Activated naive CD4-positive, alpha-beta T cell treated with anti-CD3 and anti-CD28 coated beads, Interleukin-2, amount 50 U/mL, for 24 hours (primary cell): ENCODE data around the gene TGFB1I1.
"Not testable (repeated sequence)": the region's sequence is repeated elsewhere in the genome, so short reads cannot be mapped to it uniquely, and the experiment has no call there.

Source experiments
- H3K27ac Mint-ChIP-seq: one replicate; pipeline ENCODE4 v1.8.0; 2021; ENCODE audit warnings: mild to moderate bottlenecking, mixed read lengths
- H3K27me3 Mint-ChIP-seq: one replicate; pipeline ENCODE4 v1.8.0; 2021; ENCODE audit warnings: mixed read lengths
- H3K36me3 Mint-ChIP-seq: one replicate; pipeline ENCODE4 v1.8.0; 2021; ENCODE audit warnings: mixed read lengths
- H3K4me1 Mint-ChIP-seq: one replicate; pipeline ENCODE4 v1.8.0; 2021; ENCODE audit warnings: mixed read lengths
- H3K4me3 Mint-ChIP-seq: one replicate; pipeline ENCODE4 v1.8.0; 2021; ENCODE audit warnings: mild to moderate bottlenecking, mixed read lengths
- H3K9me3 Mint-ChIP-seq: one replicate; pipeline ENCODE4 v1.8.0; 2021; ENCODE audit warnings: mixed read lengths

Gene TGFB1I1

GRCh38 chr16:31440516-31441184, 31.3 kb upstream of the TGFB1I1 start:
- Mint-ChIP-seq H3K4me1 (peaks cover 10% of the 10 kb centered on the region), H3K27ac (no peak overlapping the region), H3K4me3 (no peak overlapping the region), H3K27me3 (no peaks in the 10 kb centered on the region), H3K9me3 (no peaks in the 10 kb centered on the region), H3K36me3 (no peaks in the 10 kb centered on the region)

- H3K4me3 Mint-ChIP-seq = peak overlapping the region; percentile 81
- H3K27ac Mint-ChIP-seq = peak overlapping the region; percentile 83
- H3K36me3 Mint-ChIP-seq = no peaks in the 10 kb centered on the region
- no peaks in the 10 kb centered on the region for H3K9me3 Mint-ChIP-seq
- peaks cover 10% of the 10 kb centered on the region for H3K4me1 Mint-ChIP-seq
- no peaks in the 10 kb centered on the region for H3K27me3 Mint-ChIP-seq
These were observed 30.0 kb upstream of the TGFB1I1 start for GRCh38 chr16:31441956-31442355.

DNA sequence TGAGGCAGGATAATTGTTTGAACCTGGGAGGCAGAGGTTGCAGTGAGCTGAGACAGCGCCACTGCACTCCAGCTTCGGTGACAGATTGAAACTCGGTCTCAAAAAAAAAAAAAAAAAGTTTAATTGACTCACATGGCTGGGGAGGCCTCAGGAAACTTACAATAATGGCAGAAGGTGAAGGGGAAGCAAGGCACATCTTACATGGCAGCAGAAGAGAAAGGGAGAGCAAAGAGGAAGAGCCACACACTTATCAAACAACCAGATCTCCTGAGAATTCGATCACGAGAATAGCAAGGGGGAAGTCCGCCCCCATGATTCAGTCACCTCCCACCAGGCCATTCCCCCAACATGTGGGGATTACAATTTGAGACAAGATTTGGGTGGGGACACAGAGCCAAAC, 26.0 kb upstream of the TGFB1I1 start:
- H3K27me3 Mint-ChIP-seq, H3K9me3 Mint-ChIP-seq, H3K36me3 Mint-ChIP-seq, H3K4me3 Mint-ChIP-seq, H3K27ac Mint-ChIP-seq: not testable (repeated sequence)
- peaks cover 12% of the 10 kb centered on the region for H3K4me1 Mint-ChIP-seq

DNA sequence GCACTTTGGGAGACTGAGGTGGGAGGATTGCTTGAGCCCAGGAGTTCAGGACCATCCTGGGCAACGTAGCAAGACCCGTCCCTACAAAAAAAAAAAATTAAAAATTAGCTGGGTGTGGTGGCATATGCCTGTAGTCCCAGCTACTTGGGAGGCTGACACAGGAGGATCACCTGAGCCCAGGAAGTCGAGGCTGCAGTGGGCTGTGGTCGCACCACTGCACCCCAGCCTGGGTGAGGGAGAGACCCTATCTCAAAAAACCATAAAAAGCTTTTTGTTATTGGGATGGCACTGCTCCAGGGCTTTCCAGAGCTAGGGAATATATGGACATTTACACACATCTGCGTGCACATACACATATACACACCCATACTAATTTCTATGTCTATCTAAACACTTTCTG, 20.8 kb upstream of the TGFB1I1 start:
- H3K36me3 Mint-ChIP-seq = no peaks in the 10 kb centered on the region
- H3K9me3 Mint-ChIP-seq = no peaks in the 10 kb centered on the region
- no peak overlapping the region for H3K27ac Mint-ChIP-seq
- H3K4me1 Mint-ChIP-seq = peaks cover 29% of the 10 kb centered on the region
- H3K27me3 Mint-ChIP-seq = no peaks in the 10 kb centered on the region
- no peak overlapping the region for H3K4me3 Mint-ChIP-seq

GRCh38 chr16:31451681-31452351, 20.1 kb upstream of the TGFB1I1 start:
- H3K9me3 Mint-ChIP-seq = no peaks in the 10 kb centered on the region
- peaks cover 32% of the 10 kb centered on the region for H3K4me1 Mint-ChIP-seq
- H3K4me3 Mint-ChIP-seq = no peak overlapping the region
- H3K27me3 Mint-ChIP-seq = no peaks in the 10 kb centered on the region
- no peaks in the 10 kb centered on the region for H3K36me3 Mint-ChIP-seq
- peak overlapping the region; percentile 55 for H3K27ac Mint-ChIP-seq

DNA sequence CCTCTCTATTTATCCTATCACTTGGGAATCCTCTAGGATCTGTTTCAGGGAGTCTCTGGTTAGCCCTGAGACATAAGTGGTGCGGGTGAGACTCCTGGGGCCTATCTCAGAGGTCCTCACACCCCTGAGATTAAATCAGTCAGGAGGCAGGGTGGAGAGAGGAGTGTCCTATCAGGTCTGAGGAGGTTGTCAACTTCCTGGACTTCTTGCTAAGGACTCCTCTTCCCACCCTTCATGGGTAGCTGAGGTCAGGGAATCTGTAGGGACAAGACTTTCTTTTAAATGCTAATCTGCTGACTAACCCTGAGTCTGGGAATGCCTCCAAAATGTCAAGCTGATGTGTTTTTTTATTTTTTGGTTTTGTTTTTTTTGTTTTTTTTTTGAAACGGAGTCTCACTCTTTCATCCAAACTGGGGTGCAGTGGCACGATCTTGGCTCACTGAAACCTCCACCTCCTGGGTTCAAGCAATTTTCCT, 19.3 kb upstream of the TGFB1I1 start:
- Mint-ChIP-seq H3K4me1 (peaks cover 36% of the 10 kb centered on the region), H3K27ac (no peak overlapping the region), H3K9me3 (no peaks in the 10 kb centered on the region)

GRCh38 chr16:31453255-31454204, 18.4 kb upstream of the TGFB1I1 start:
- Mint-ChIP-seq H3K27me3 (no peaks in the 10 kb centered on the region), H3K4me1 (peaks cover 42% of the 10 kb centered on the region), H3K36me3 (peaks cover 3% of the 10 kb centered on the region), H3K9me3 (no peaks in the 10 kb centered on the region), H3K4me3 (no peak overlapping the region), H3K27ac (peak overlapping the region; percentile 70)

More for the DNA sequence above, 19.3 kb upstream of the TGFB1I1 start:
- Mint-ChIP-seq H3K27me3 (no peaks in the 10 kb centered on the region), H3K4me3 (no peak overlapping the region), H3K36me3 (no peaks in the 10 kb centered on the region)

GRCh38 chr16:31455601-31456314, 16.2 kb upstream of the TGFB1I1 start:
- Mint-ChIP-seq H3K27ac (peak overlapping the region; percentile 74), H3K9me3 (no peaks in the 10 kb centered on the region), H3K27me3 (no peaks in the 10 kb centered on the region), H3K36me3 (peaks cover 3% of the 10 kb centered on the region), H3K4me3 (peak overlapping the region; percentile 40), H3K4me1 (peaks cover 49% of the 10 kb centered on the region)

DNA sequence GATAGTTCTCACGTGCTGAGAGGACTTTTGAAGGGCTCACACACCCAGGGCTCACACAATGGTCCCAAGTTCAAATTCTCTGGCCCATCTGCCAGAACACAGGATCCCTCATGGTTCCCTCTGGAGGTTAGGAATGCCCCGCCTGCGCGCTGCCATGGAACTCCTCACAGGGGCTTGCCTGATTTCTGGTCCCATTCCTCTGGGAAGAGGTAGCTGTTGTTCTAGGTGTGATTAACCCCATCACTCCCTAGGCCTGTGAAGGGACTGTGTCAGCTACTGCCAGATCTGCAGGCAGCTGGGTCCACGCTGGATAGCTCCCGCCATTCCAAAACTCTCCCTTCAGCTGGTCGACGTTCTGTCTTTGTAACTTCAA, 15.0 kb upstream of the TGFB1I1 start:
- peak overlapping the region; percentile 46 for H3K27ac Mint-ChIP-seq
- peaks cover 3% of the 10 kb centered on the region for H3K36me3 Mint-ChIP-seq
- no peaks in the 10 kb centered on the region for H3K27me3 Mint-ChIP-seq

GRCh38 chr16:31458073-31458843, 13.7 kb upstream of the TGFB1I1 start:
- Mint-ChIP-seq H3K27me3 (no peaks in the 10 kb centered on the region), H3K4me1 (peaks cover 44% of the 10 kb centered on the region), H3K27ac (peak overlapping the region; percentile 92), H3K9me3 (no peaks in the 10 kb centered on the region), H3K4me3 (peak overlapping the region; percentile 94), H3K36me3 (peaks cover 4% of the 10 kb centered on the region)

More for the DNA sequence above, 15.0 kb upstream of the TGFB1I1 start:
- H3K4me3 Mint-ChIP-seq = peak overlapping the region; percentile 94
- H3K4me1 Mint-ChIP-seq = peaks cover 44% of the 10 kb centered on the region
- H3K9me3 Mint-ChIP-seq = no peaks in the 10 kb centered on the region

- no peaks in the 10 kb centered on the region for H3K9me3 Mint-ChIP-seq
- peaks cover 40% of the 10 kb centered on the region for H3K4me1 Mint-ChIP-seq
- no peaks in the 10 kb centered on the region for H3K27me3 Mint-ChIP-seq
- H3K36me3 Mint-ChIP-seq = peaks cover 4% of the 10 kb centered on the region
- peak within 1 kb of the TSS; percentile 94 for H3K4me3 Mint-ChIP-seq
- peak within 1 kb of the TSS; percentile 98 for H3K27ac Mint-ChIP-seq
These were observed 12.9 kb upstream of the TGFB1I1 start, which contains the start of gene ARMC5 for GRCh38 chr16:31458844-31459686. TSS of gene ARMC5 (plus strand) at chr16:31459501. CDS start at chr16:31459525, 24 bp downstream.

- Mint-ChIP-seq H3K9me3 (no peaks in the 10 kb centered on the region), H3K4me3 (peak overlapping the region; percentile 94), H3K27me3 (no peaks in the 10 kb centered on the region), H3K27ac (peak overlapping the region; percentile 98), H3K4me1 (peaks cover 38% of the 10 kb centered on the region), H3K36me3 (peaks cover 6% of the 10 kb centered on the region)
These were observed 12.0 kb upstream of the TGFB1I1 start for GRCh38 chr16:31459687-31460581.

- Mint-ChIP-seq H3K4me3 (peak overlapping the region; percentile 94), H3K27me3 (no peaks in the 10 kb centered on the region), H3K9me3 (no peaks in the 10 kb centered on the region)
These were observed 11.4 kb upstream of the TGFB1I1 start for GRCh38 chr16:31460582-31461002.

More at GRCh38 chr16:31460582-31461002, 11.4 kb upstream of the TGFB1I1 start:
- H3K36me3 Mint-ChIP-seq = peaks cover 7% of the 10 kb centered on the region
- H3K4me1 Mint-ChIP-seq = peaks cover 32% of the 10 kb centered on the region
- no peak overlapping the region for H3K27ac Mint-ChIP-seq
